Measurements from ENCODE around the gene TRIM38. TPM values are rescaled to one million over a fixed set of nuclear protein-coding genes. Genes with fewer than 3 reads are reported as not detected.

The TRIM38 gene
- total and polyA plus RNA-seq, 2 of the 13 experiments (the other 11 are each of a cell fraction or from before 2014, with no cell fraction given), result 2.5 to 3.1 TPM

GRCh38 chr6:25992413-25993340, 30.1 kb downstream of the TRIM38 start (continued):
- TF ChIP-seq FOXO4 (CRISPR knock-in tag; conservative IDR thresholded peaks at IDR 0.05) (no peak), ZBTB20 (CRISPR knock-in tag; IDR thresholded peaks at IDR 0.05; ENCODE audit: borderline replicate concordance, low read depth) (peak; percentile 56; the same call in 1 of the 2 replicates), ZNF34 (CRISPR knock-in tag; IDR thresholded peaks at IDR 0.05; ENCODE audit: borderline replicate concordance) (peak; percentile 99), USF2 (IDR thresholded peaks at IDR 0.05; ENCODE audit: low read depth, low read length) (no peak), USF2 (CRISPR knock-in tag; IDR thresholded peaks at IDR 0.05; ENCODE audit: borderline replicate concordance) (no peak; the same call in 1 of the 2 replicates), ISX (CRISPR knock-in tag; conservative IDR thresholded peaks at IDR 0.05) (peak; percentile 60; the same call in 1 of the 2 replicates), BHLHE40 (IDR thresholded peaks at IDR 0.05; ENCODE audit: low read length) (peak; percentile 35; the same call in 1 of the 2 replicates), ARHGAP35 (CRISPR knock-in tag; IDR thresholded peaks at IDR 0.05; ENCODE audit: borderline replicate concordance) (no peak), ZNF724P (CRISPR knock-in tag; IDR thresholded peaks at IDR 0.05; ENCODE audit: borderline replicate concordance) (peak; percentile 14; the same call in 1 of the 2 replicates), ZNF207 (IDR thresholded peaks at IDR 0.05; ENCODE audit: borderline replicate concordance) (no peak), KLF11 (CRISPR knock-in tag; IDR thresholded peaks at IDR 0.05) (0 out of 2 replicates have a peak, but pooled peaks have one; percentile 20), ZKSCAN8 (CRISPR knock-in tag; IDR thresholded peaks at IDR 0.05; ENCODE audit: borderline replicate concordance) (no peak), POLR2G (IDR thresholded peaks at IDR 0.05; ENCODE audit: low read depth, low read length) (peak; percentile 97), ZNF788 (CRISPR knock-in tag; IDR thresholded peaks at IDR 0.05; ENCODE audit: borderline replicate concordance) (peak; percentile 91; the same call in 1 of the 2 replicates), ZNF225 (CRISPR knock-in tag; IDR thresholded peaks at IDR 0.05) (peak; percentile 37; the same call in 1 of the 2 replicates), NR0B2 (CRISPR knock-in tag; IDR thresholded peaks at IDR 0.05) (no peak), DNMT1 (CRISPR knock-in tag; IDR thresholded peaks at IDR 0.05) (peak; percentile 69; the same call in 1 of the 2 replicates), ZNF737 (CRISPR knock-in tag; IDR thresholded peaks at IDR 0.05; ENCODE audit: borderline replicate concordance) (no peak), ZNF839 (CRISPR knock-in tag; IDR thresholded peaks at IDR 0.05; ENCODE audit: borderline replicate concordance) (no peak), CHD4 (IDR thresholded peaks at IDR 0.05; ENCODE audit: borderline replicate concordance, low read length) (peak; percentile 49; the same call in 1 of the 2 replicates), MAFG (CRISPR knock-in tag; IDR thresholded peaks at IDR 0.05) (no peak), CCDC6 (CRISPR knock-in tag; IDR thresholded peaks at IDR 0.05) (peak; percentile 46; the same call in 1 of the 2 replicates), GABPB1 (CRISPR knock-in tag; IDR thresholded peaks at IDR 0.05) (peak; percentile 73), NFYB (CRISPR knock-in tag; IDR thresholded peaks at IDR 0.05) (peak; percentile 28; the same call in 1 of the 2 replicates)
